Activated T-cell treated with anti-CD3 and anti-CD28 coated beads, Interleukin-2, amount 50 U/mL, for 48 hours (primary cell): ENCODE data around the gene FAM186B.
A peak's percentile ranks its signal among the peaks of the same experiment; 100 is the strongest.

Experiments used
- DNase-seq, 2 experiments: peaks; one replicate each; pipeline ENCODE4 v3.0.0-alpha.2; 2020

The FAM186B gene

DNA sequence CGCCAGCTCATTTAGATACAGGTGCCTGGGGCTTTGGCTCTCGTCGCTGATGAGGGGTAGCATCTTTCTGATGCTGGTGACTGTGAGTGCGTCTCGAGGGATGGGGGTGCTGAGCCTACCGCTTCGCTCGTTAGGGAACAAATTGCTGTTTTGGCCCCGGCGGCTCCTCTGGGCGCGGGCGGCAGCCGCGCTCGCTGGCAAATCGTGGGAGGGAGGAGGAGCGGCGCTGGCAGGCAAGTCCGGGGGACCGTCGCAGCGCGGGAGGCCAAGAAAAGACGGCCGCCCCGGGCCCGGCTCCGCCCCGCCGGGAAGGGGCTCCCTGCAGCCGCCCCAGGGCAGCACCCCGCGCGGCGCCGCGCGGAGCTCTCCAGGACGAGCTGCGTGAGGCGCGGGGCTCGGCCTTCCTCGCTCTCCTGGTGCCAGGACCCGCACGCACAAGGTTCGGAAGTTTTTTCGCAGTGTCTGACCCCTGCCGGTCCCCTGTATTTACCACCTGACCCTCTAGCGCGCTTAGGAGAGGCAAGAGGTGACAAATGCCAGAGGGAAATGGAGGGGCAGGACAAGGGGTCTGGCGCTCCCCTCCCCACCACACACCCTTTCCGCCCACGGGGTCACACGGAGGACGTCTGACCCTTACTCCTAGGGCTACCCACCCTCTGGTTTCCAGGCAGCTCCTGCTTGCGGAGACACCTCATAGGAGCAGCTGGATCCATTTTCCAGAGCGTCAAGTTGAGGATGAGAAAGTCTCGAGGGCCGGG, 67.5 kb downstream of the FAM186B start:
- peak in 1 of 2 experiments; percentile 64 for DNase-seq
